HG03025 (cell line): ENCODE results near the gene TLDC2.

Experiments
- ATAC-seq: cut with Tn5 transposase; IDR thresholded peaks from one replicate; pipeline ENCODE4 v1.9.1; 2021; ENCODE audit warnings: mild to moderate bottlenecking, moderate library complexity; ENCODE audit not compliant: unreplicated experiment, low FRiP score

TLDC2 gene

DNA sequence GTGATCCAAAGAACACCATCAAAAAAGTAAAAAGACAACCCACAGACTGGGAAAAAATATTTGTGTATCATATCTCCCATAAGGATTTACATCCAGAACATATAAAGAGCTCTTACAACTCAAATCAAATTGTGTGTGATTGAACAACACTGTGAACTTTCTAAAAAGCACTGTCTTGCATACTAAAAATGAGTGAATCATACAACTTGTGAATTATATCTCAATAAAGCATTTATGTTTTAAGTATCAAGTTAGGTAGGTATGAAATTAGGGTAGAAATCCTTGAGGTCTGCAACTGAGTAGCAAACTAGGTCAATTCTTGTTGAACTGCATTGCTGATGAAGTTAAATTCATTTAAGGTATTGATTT is 61.4 kb downstream of the TLDC2 start:
- no peak for ATAC-seq

- no peak for ATAC-seq
Observed at GRCh38 chr20:36941401-36941835, 65.5 kb downstream of the TLDC2 start.
